Skin of body (tissue), 2 donors: ENCODE measurements around the gene RGS3. TPM values are rescaled to one million over a fixed set of nuclear protein-coding genes. Genes with fewer than 3 reads are reported as not detected.
A peak's percentile ranks its signal among the peaks of the same experiment; 100 is the strongest.

Experiments used
- DNase-seq: peaks from one replicate; lab custom pipeline; 2025; lab: John Stamatoyannopoulos, UW
- total RNA-seq: library from RNA; depleted of rRNA; stranded (reverse); fragments of >200 nt; gene quantifications from one replicate; pipeline ENCODE4 v1.2.3, GENCODE V29; 2014

Gene RGS3
- total RNA-seq, 1 donor from 2014 or later = 42.8 TPM

GRCh38 chr9:113583511-113584427 lies 120.2 kb downstream of the RGS3 start:
- no peak for DNase-seq

GRCh38 chr9:113584428-113585084 lies 121.0 kb downstream of the RGS3 start:
- DNase-seq = no peak

- DNase-seq = no peak
Measured at GRCh38 chr9:113585085-113585442, 121.5 kb downstream of the RGS3 start.

- no peak for DNase-seq
Measured at GRCh38 chr9:113585555-113585954, 122.0 kb downstream of the RGS3 start.

- DNase-seq = peak; percentile 19
Measured at GRCh38 chr9:113587471-113588031, 124.0 kb downstream of the RGS3 start.

GRCh38 chr9:113588242-113588810 lies 124.8 kb downstream of the RGS3 start:
- no peak for DNase-seq

GRCh38 chr9:113588936-113589335 lies 125.4 kb downstream of the RGS3 start:
- no peak for DNase-seq

- DNase-seq = peak; percentile 15
Measured at GRCh38 chr9:113589407-113589806, 125.9 kb downstream of the RGS3 start.

GRCh38 chr9:113589890-113590289 lies 126.4 kb downstream of the RGS3 start:
- peak; percentile 46 for DNase-seq

GRCh38 chr9:113590389-113590788 lies 126.9 kb downstream of the RGS3 start:
- no peak for DNase-seq

GRCh38 chr9:113590991-113591898 lies 127.7 kb downstream of the RGS3 start:
- peak; percentile 81 for DNase-seq

GRCh38 chr9:113591899-113592625 lies 128.5 kb downstream of the RGS3 start:
- DNase-seq = no peak

- DNase-seq = no peak
Measured at GRCh38 chr9:113592876-113593575, 129.5 kb downstream of the RGS3 start.

GRCh38 chr9:113593682-113594281 lies 130.3 kb downstream of the RGS3 start:
- DNase-seq = peak; percentile 96

- no peak for DNase-seq
Measured at GRCh38 chr9:113594484-113595299, 131.2 kb downstream of the RGS3 start.

- DNase-seq = no peak
Measured at GRCh38 chr9:113596616-113597320, 133.2 kb downstream of the RGS3 start.

GRCh38 chr9:113597390-113598241 lies 134.1 kb downstream of the RGS3 start:
- DNase-seq = no peak
